ENCODE results near the gene ADCY9.

The ADCY9 gene

DNA sequence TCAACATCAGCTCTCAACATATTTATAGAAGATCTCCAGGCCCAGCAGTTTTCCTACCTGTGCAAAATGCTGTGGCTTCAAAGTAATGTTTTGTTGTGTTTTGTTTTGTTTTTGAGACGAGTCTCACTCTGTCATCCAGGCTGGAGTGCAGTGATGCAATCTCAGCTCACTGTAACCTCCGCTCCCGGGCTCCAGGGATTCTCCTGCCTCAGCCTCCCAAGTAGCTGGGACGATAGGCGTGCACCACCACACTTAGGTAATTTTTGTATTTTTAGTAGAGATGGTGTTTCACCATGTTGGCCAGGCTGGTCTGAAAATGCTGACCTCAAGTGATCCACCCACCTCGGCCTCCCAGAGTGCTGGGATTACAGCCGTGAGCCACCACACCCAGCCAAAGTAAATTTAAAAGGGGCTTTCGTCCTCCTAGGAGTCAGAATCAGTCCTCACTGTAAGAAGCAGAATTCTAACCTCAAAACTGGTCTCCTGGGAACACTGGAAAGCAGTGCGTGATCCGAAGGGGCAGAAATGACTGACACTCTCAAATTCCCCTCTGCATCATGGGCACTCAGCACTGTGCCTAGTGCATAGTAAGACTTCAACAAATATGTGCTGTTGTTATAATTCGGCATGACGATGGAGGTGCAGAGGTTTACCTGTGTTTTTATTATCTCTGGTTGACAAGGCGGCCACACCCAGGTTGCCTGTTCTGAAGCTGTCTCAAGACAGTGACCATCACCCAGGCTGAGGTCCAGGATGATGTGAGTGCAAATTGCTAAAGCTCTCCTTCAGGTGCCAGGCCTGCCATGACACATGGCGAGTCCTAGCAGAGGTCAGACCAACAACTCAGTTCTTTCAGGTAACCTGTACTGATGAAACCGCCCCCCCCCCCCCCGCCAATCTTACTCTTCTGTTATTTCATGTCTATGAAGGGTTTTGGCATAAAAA, 59.8 kb downstream of the ADCY9 start:
- H3K4me3 ChIP-seq (ENCODE audit: low read length) = no peak overlapping the region
- TF ChIP-seq, protein P1, sequence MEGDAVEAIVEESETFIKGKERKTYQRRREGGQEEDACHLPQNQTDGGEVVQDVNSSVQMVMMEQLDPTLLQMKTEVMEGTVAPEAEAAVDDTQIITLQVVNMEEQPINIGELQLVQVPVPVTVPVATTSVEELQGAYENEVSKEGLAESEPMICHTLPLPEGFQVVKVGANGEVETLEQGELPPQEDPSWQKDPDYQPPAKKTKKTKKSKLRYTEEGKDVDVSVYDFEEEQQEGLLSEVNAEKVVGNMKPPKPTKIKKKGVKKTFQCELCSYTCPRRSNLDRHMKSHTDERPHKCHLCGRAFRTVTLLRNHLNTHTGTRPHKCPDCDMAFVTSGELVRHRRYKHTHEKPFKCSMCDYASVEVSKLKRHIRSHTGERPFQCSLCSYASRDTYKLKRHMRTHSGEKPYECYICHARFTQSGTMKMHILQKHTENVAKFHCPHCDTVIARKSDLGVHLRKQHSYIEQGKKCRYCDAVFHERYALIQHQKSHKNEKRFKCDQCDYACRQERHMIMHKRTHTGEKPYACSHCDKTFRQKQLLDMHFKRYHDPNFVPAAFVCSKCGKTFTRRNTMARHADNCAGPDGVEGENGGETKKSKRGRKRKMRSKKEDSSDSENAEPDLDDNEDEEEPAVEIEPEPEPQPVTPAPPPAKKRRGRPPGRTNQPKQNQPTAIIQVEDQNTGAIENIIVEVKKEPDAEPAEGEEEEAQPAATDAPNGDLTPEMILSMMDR (conservative IDR thresholded peaks at IDR 0.05; ENCODE audit: low read depth, low read length) = no peak
- no peak for DNase-seq (ENCODE audit: low read depth)

DNA sequence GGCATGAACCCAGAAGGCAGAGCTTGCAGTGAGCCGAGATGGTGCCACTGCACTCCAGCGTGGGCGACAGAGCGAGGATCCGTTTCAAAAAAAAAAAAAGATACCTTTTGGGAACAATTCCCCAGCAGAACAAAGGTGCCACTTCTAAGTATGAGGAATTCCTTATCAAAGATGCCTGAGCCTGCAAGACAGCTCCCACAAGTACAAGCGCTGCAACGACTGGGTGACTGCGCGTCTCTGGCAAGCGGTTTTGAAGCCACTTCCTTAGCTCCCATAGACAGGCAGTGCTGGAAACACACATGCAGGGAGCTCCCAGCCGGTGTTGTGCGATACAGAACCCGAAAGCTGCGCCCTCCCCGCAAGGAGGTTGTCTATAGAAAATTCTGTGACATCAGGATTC, 60.5 kb downstream of the ADCY9 start:
- TF ChIP-seq, protein P1 (conservative IDR thresholded peaks at IDR 0.05; ENCODE audit: low read depth, low read length) = no peak
- no peak for DNase-seq (ENCODE audit: low read depth)
- no peak overlapping the region for H3K4me3 ChIP-seq (ENCODE audit: low read length)

DNA sequence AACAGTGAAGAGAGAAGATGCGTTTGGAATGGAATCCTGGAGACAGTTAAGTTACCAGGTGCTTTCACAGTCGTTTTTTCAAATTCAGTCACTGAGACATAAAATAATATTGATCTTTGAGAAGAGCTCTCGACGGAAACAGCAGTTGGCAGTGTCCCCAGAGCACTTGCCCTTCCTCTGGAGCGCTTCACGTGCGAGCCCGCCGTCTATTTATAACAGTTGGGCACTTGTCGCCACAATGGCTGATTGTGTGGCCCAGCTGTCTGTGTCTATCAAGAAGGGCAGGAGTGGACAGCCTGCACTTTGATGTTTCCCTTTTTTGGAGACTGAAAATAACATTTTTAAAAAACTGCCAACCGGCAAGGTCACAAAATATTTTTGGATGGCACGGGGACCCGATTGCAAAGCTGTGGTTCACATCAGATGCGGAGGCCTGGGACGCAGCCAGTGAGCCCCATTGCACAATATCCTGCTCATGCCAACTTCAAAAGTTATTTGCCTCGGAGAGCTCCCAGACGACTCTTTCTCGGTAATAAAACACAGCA, 62.9 kb downstream of the ADCY9 start:
- no peak overlapping the region for H3K4me3 ChIP-seq (ENCODE audit: low read length)
- TF ChIP-seq, protein P1 (conservative IDR thresholded peaks at IDR 0.05; ENCODE audit: low read depth, low read length) = no peak
- DNase-seq (ENCODE audit: low read depth) = no peak

DNA sequence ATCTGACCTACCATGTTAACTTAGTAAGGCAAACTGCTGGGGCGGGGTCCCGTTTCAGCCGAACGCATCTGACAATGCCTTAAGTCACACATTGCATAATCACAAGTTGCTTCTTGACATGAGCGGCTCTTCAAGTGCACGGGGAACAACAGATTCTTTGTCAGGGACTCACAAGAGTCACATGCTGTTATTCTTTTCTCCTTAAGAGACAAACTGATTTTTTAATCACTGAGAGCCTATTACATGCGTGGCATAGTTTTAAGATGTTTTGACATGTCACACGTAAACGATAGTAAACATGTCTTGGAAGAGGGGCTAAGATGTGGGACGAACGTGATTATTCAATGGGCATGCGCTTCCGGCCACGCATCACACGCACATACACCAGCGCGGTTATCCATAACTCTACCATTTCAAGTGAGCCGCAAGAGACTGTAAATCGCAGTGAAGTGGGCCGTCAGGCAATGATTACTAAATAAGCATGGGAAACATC, 63.4 kb downstream of the ADCY9 start:
- H3K4me3 ChIP-seq (ENCODE audit: low read length) = no peak overlapping the region
- TF ChIP-seq, protein P1 (conservative IDR thresholded peaks at IDR 0.05; ENCODE audit: low read depth, low read length) = no peak
- DNase-seq (ENCODE audit: low read depth) = no peak

DNA sequence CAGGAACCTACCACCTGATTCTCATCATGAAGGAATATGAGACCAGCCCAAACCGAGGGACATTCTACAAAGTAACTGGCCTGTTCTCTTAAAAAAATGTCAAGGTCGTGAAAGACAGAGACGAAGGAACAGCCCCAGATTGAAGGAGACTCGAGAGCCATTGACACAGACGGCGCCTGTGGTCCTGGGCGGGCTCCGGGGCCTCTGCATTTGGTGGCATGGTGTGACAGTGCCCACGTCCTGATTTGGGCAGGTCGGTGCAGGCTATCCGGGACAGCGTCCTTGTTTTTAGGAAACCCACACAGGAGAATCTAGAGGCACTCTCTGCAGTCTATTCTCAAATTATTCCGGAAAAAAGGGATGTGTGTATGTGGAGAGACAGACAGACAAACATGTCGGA, 64.1 kb downstream of the ADCY9 start:
- TF ChIP-seq, protein P1 (conservative IDR thresholded peaks at IDR 0.05; ENCODE audit: low read depth, low read length) = no peak
- H3K4me3 ChIP-seq (ENCODE audit: low read length) = no peak overlapping the region
- no peak for DNase-seq (ENCODE audit: low read depth)

DNA sequence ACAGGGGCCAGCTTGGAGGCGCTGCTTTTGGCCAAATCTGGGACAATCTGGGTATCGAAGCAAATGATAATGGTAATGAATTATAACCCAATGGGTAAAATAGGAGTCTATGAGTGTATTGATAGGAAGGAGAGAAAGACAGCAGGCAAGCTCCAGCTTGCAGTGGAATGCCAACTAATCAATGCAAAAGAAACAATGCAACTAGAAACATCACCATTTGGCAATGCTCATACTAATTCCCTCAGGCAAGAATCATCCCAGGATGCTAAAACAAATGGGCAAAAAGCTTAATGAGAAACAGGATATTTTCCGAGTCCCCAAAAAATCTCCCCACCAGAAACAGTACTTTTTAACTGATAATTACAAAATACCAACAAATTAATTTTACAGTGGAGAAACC, 64.7 kb downstream of the ADCY9 start:
- no peak overlapping the region for H3K4me3 ChIP-seq (ENCODE audit: low read length)
- DNase-seq (ENCODE audit: low read depth) = no peak
- TF ChIP-seq, protein P1 (conservative IDR thresholded peaks at IDR 0.05; ENCODE audit: low read depth, low read length) = no peak
